ENCODE measurements around the gene UMOD. TPM values are rescaled to one million over a fixed set of nuclear protein-coding genes. Genes with fewer than 3 reads are reported as not detected.

Gene UMOD
- total RNA-seq, 4 donors from 2014 or later: not detected

DNA sequence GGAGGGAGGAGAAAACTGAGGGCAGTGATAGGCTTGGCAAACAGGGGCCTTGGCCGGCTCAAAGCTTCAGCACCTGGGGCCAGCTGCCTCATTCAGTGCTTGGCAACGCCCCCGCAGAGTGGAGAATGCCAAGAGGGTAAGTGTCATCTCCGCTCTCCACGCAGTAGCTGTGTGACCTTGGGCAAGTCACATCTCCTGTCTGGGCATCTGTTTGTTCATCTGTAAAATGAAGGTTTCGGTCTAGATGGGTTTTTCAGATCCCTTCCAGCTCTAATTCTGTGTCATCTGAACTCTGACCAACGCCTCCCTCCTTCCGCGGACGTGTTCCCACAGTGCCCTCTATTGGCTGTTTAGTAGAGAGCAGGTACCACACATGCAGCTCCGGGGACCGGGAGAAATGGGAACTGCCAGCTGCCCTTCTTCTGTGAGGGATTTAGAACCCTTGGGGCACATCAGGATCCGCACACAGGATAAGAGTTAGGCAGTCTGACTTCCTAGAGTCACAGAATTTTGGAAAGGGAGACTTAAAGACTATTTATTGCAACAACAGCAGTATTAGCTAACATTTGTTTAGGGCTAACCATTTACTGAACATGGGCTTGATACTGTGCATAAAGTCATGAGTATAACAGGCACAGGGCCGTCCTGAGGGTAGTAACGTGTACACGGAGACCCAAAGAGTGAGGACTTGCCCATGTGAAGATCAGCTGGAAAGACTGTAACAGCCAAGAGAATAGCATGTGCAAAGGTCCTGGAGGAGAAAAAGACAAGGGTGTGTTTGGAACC is 52.0 kb downstream of the UMOD start:
- TF ChIP-seq, protein P1, sequence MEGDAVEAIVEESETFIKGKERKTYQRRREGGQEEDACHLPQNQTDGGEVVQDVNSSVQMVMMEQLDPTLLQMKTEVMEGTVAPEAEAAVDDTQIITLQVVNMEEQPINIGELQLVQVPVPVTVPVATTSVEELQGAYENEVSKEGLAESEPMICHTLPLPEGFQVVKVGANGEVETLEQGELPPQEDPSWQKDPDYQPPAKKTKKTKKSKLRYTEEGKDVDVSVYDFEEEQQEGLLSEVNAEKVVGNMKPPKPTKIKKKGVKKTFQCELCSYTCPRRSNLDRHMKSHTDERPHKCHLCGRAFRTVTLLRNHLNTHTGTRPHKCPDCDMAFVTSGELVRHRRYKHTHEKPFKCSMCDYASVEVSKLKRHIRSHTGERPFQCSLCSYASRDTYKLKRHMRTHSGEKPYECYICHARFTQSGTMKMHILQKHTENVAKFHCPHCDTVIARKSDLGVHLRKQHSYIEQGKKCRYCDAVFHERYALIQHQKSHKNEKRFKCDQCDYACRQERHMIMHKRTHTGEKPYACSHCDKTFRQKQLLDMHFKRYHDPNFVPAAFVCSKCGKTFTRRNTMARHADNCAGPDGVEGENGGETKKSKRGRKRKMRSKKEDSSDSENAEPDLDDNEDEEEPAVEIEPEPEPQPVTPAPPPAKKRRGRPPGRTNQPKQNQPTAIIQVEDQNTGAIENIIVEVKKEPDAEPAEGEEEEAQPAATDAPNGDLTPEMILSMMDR (IDR thresholded peaks at IDR 0.05; ENCODE audit: low read depth): no peak

DNA sequence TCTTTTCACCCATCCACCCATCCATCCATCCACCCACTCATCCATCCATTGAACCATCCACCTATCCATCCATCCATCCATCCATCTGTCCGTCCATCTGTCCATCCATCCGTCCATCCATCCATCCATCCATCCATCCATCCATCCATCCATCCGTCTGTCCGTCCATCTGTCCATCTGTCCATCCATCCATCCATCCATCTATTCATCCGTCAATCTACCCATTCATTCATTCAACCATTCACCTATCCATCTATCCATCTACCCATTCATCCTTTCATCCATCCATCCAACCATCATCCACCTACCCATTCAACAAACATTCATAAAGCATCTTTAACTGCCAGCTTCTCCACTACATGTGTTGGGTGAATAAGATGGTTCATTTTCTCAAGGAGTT is 54.1 kb downstream of the UMOD start:
- TF ChIP-seq, protein P1 (IDR thresholded peaks at IDR 0.05; ENCODE audit: low read depth): no peak

DNA sequence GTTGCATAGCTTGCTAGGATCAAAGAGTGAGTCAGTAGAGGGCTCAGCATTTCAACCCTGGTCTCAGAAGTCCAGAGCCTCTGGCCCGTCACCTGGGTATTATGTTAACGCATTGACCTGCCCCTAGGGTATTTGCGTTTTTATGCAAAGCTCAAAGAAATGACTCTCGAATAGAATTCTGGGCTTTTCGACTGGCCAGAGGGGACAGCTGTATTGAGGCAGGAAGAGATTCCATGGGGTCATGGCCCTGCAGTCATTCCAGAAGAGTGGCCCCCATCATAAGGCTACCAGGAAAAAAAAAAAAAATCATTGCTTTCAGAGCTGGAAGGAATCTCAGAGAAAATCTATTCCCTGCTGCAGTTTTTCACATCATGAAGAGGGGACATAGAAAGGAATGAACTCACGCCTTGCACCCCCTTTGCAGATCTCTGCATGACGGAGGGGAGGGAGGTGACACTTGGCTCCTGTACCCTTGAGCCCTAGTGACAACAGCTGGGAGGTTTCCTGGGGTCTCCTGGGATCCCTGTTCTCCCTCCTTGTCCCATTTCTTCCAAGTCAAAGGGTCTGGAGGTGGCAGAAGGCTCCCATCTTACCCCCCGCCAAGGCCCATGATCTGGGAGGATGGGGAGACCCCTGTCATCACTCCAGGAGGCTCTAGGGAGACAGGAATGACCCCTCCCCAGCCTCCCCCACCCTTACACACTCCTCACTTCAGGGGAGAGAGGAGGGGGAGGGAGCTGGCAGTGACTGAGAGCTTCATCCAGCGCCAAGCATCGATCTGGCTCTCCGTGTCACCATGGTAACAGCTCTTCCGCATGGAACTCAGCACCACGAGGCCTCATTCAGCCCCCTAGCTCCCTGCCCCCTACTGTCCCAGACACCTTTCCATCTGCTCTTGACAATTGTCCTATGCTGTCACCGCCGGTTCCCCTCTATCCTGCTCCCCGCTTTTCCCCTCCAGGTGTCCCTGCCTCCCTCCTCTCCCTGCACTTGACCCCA is 61.0 kb downstream of the UMOD start:
- TF ChIP-seq, protein P1 (IDR thresholded peaks at IDR 0.05; ENCODE audit: low read depth): no peak

DNA sequence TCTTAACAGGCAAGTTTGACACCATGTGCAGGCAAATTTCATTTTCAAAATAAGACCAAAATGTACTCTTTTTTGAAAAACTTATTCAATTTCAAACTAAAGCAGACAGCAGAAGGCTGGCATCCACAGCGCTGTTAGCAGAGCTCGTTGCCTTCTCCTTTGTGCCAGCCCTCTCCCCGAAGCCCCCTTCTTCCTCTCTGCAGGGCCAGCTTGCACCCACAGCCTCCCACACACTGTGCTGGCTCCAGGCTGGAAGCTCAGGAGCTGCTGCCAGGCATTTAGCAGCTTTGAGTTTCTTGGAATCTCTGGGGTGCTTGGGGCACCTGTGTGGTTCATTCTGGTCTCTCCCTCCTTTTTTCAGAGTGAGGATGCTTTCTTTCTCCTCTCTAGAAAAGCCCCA is 62.9 kb downstream of the UMOD start:
- TF ChIP-seq, protein P1 (IDR thresholded peaks at IDR 0.05; ENCODE audit: low read depth): no peak

DNA sequence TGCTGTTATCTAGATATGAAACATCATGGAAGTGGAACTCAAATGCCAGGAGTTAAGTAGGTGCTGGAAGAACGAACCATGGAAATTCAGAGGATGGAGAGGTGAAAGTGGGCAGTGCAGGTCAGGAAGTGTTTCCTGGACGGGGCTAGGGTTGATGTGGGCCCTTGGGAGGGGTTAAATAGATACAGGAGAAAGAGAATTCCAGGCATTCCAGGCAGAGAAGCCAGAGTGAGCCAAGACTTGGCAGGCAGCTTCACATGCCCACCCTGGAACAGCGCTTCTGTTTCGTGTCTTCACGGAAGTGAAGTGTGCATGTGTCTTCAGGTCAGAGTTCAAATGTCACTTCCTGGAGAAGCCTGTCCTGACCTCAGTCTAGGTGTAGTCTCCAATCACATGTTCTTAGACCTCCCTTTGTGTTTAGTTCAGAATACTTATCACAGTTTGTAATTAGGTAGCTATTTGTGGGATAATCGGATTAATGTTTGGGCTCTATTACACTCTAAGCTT is 66.5 kb downstream of the UMOD start:
- TF ChIP-seq, protein P1 (IDR thresholded peaks at IDR 0.05; ENCODE audit: low read depth): no peak

Other genes with a start within 250 kb of the UMOD start
- gene GP2, start 25.2 kb downstream of the UMOD start, total RNA-seq: not detected
- gene PDILT, start 52.0 kb upstream of the UMOD start, total RNA-seq: not detected
- 10 to 100 TPM; 30.6 to 68.9 (median 51.8) TPM for gene ACSM5, start 56.8 kb upstream of the UMOD start, total RNA-seq
- under 1 TPM in 1 of 4 donors, not detected in 3; 0.85 TPM for gene ACSM2A, start 98.8 kb upstream of the UMOD start, total RNA-seq
- gene ACSM2B, start 223.7 kb upstream of the UMOD start, total RNA-seq: not detected